Esophagus muscularis mucosa (tissue), 3 donors: ENCODE results near the gene THRA.

Experiments
- CTCF ChIP-seq, 3 experiments: fragments of 200-600 bp in 2 of 3; fragments of 450-650 bp in 1 of 3; sonication (generic) in 2 of 3; IDR thresholded peaks; one replicate each; pipeline ENCODE4 v1.5.1; 2017 to 2019; ENCODE audit warnings: antibody characterized with exemption in 3 of 3, mild to moderate bottlenecking in 2 of 3, moderate library complexity in 1 of 3
- EP300 ChIP-seq: sonication (generic); formaldehyde crosslinking; IDR thresholded peaks from one replicate; pipeline ENCODE4 v1.6.1; 2017; ENCODE audit warnings: antibody characterized with exemption

- no peak for TF ChIP-seq EP300
- TF ChIP-seq CTCF (IDR thresholded peaks at IDR 0.05): no peak
These were observed 44.9 kb downstream of the THRA start for GRCh38 chr17:40107522-40108174.
